H1 (cell line): ENCODE data around the gene H2BK1. TPM values are rescaled to one million over a fixed set of nuclear protein-coding genes. Genes with fewer than 3 reads are reported as not detected.
A peak's percentile ranks its signal among the peaks of the same experiment; 100 is the strongest.

Experiments
- CTCF ChIA-PET: fragments of 300-600 bp; sonication (Branson Sonifier 250); formaldehyde crosslinking; loops from one replicate; lab custom pipeline; 2021; ENCODE audit not compliant: partially characterized antibody; lab: Charles Lee
- POLR2A ChIA-PET: fragments of 300-600 bp; sonication (Branson Sonifier 250); formaldehyde crosslinking; loops from one replicate; lab custom pipeline; 2021; ENCODE audit warnings: inconsistent platforms; ENCODE audit not compliant: partially characterized antibody; lab: Charles Lee
- DNase-seq, 2 experiments: peaks; one replicate each; pipeline versions ENCODE4 v3.0.0 to v3.0.0-alpha.2; 2010 to 2022; ENCODE audit warnings: low spot score in 2 of 2, low read depth in 1 of 2, mixed read lengths in 1 of 2
- FAIRE-seq: peaks from 2 replicates; lab custom pipeline; 2011; peaks lifted over from hg19 to GRCh38; lab: Jason Lieb, UNC
- H2AFZ ChIP-seq: 2 replicates; pipeline ENCODE4 v1.8.1; 2012; ENCODE audit warnings: low read length, inconsistent platforms
- H2AK5ac ChIP-seq: 2 replicates; pipeline ENCODE4 v1.6.1; 2013; ENCODE audit warnings: low read depth, low read length
- H2BK120ac ChIP-seq: replicated peaks from 2 replicates; pipeline ENCODE3; 2013; ENCODE audit warnings: low read depth, low read length, inconsistent platforms
- H2BK12ac ChIP-seq: 2 replicates; pipeline ENCODE4 v1.6.1; 2013; ENCODE audit warnings: low read depth, low read length
- H2BK15ac ChIP-seq: 2 replicates; pipeline ENCODE4 v1.6.1; 2013; ENCODE audit warnings: low read length
- H2BK20ac ChIP-seq: 2 replicates; pipeline ENCODE4 v1.6.1; 2013; ENCODE audit warnings: low read length
- H2BK5ac ChIP-seq: 2 replicates; pipeline ENCODE4 v1.6.1; 2013; ENCODE audit warnings: low read depth, low read length
- H3K14ac ChIP-seq: 2 replicates; pipeline ENCODE4 v1.6.1; 2013; ENCODE audit warnings: inconsistent platforms; ENCODE audit not compliant: insufficient read length
- H3K18ac ChIP-seq: 2 replicates; pipeline ENCODE4 v1.6.1; 2013; ENCODE audit warnings: low read length; ENCODE audit errors: extremely low read depth
- H3K23ac ChIP-seq: 2 replicates; pipeline ENCODE4 v1.6.1; 2013; ENCODE audit warnings: inconsistent platforms; ENCODE audit not compliant: insufficient read length
- H3K23me2 ChIP-seq: 2 replicates; pipeline ENCODE4 v1.6.1; 2013; ENCODE audit warnings: low read depth, low read length
- H3K27ac ChIP-seq: 2 replicates; pipeline ENCODE4 v1.6.1; 2011; ENCODE audit warnings: low read depth, low read length, inconsistent platforms
- H3K27me3 ChIP-seq, 4 experiments: replicated peaks in 1 of 4; 1 replicate in 1 of 4; 2 replicates in 3 of 4; pipeline versions ENCODE4 v1.6.1 to v1.8.1; 2011 to 2013; ENCODE audit warnings: low read length in 3 of 4, mild to moderate bottlenecking in 3 of 4, inconsistent platforms in 2 of 4, mixed read lengths in 2 of 4, moderate library complexity in 1 of 4; ENCODE audit not compliant: control insufficient read depth in 3 of 4, insufficient read depth in 3 of 4; ENCODE audit errors: extremely low read depth in 1 of 4
- H3K36me3 ChIP-seq, 4 experiments: 2 replicates each; pipeline versions ENCODE4 v1.6.1 to v1.8.1; 2011 to 2013; ENCODE audit warnings: mild to moderate bottlenecking in 4 of 4, low read length in 3 of 4, moderate library complexity in 2 of 4, control low read depth in 1 of 4, inconsistent platforms in 1 of 4; ENCODE audit not compliant: insufficient read depth in 4 of 4, control insufficient read depth in 2 of 4
- H3K4ac ChIP-seq: replicated peaks from 2 replicates; pipeline ENCODE3; 2013; ENCODE audit warnings: low read length, low read depth, mixed read lengths, inconsistent platforms; ENCODE audit not compliant: insufficient read length
- H3K4me1 ChIP-seq, 4 experiments: replicated peaks in 1 of 4; 1 replicate in 1 of 4; 2 replicates in 3 of 4; pipeline versions ENCODE4 v1.6.1 to v1.8.1; 2011 to 2013; ENCODE audit warnings: low read length in 3 of 4, inconsistent platforms in 2 of 4, mixed read lengths in 1 of 4; ENCODE audit not compliant: insufficient read depth in 4 of 4, control insufficient read depth in 3 of 4
- H3K4me2 ChIP-seq, 2 experiments: 2 replicates each; pipeline versions ENCODE4 v1.6.1 to v1.8.1; 2011 to 2013; ENCODE audit warnings: low read depth in 2 of 2, low read length in 2 of 2, control low read depth in 1 of 2, inconsistent platforms in 1 of 2, mild to moderate bottlenecking in 1 of 2; ENCODE audit not compliant: insufficient read depth in 1 of 2
- H3K4me3 ChIP-seq, 4 experiments: fragments of 200-600, 300-600 bp in 1 of 4; sonication (generic), shearing (Covaris generic), sonication (Bioruptor Twin) in 1 of 4; 2 replicates each; pipeline versions ENCODE4 v1.5.1 to v1.8.1; 2011 to 2016; ENCODE audit warnings: low read length in 4 of 4, low read depth in 3 of 4, control low read depth in 2 of 4, inconsistent platforms in 2 of 4, mild to moderate bottlenecking in 2 of 4, mixed read lengths in 1 of 4, moderate library complexity in 1 of 4; ENCODE audit not compliant: insufficient read depth in 2 of 4; ENCODE audit errors: extremely low read depth in 1 of 4
- H3K56ac ChIP-seq: replicated peaks from 2 replicates; pipeline ENCODE3; 2013; ENCODE audit warnings: low read depth, mild to moderate bottlenecking, mixed read lengths, low read length, inconsistent platforms; ENCODE audit not compliant: insufficient read length
- H3K79me1 ChIP-seq: 2 replicates; pipeline ENCODE4 v1.6.1; 2013; ENCODE audit warnings: low read depth, low read length, control low read depth
- H3K79me2 ChIP-seq, 2 experiments: 2 replicates each; pipeline versions ENCODE4 v1.6.1 to v1.8.1; 2012 to 2013; ENCODE audit warnings: low read length in 2 of 2, mild to moderate bottlenecking in 2 of 2, inconsistent platforms in 1 of 2; ENCODE audit not compliant: insufficient read depth in 2 of 2, control insufficient read depth in 1 of 2
- H3K9ac ChIP-seq, 4 experiments: replicated peaks in 1 of 4; 1 replicate in 1 of 4; 2 replicates in 3 of 4; pipeline versions ENCODE4 v1.6.1 to v1.8.1; 2011 to 2013; ENCODE audit warnings: low read depth in 3 of 4, low read length in 3 of 4, control low read depth in 2 of 4, mild to moderate bottlenecking in 2 of 4, moderate library complexity in 2 of 4, inconsistent platforms in 1 of 4; ENCODE audit errors: extremely low read depth in 1 of 4
- H3K9me3 ChIP-seq, 2 experiments: 2 replicates each; pipeline versions ENCODE4 v1.6.1 to v1.8.1; 2012 to 2013; ENCODE audit warnings: mild to moderate bottlenecking in 2 of 2, moderate library complexity in 2 of 2, control low read depth in 1 of 2, inconsistent platforms in 1 of 2, low read depth in 1 of 2, low read length in 1 of 2, mixed read lengths in 1 of 2; ENCODE audit not compliant: insufficient read depth in 2 of 2
- H4K20me1 ChIP-seq, 2 experiments: replicated peaks in 1 of 2; 2 replicates each; pipeline versions ENCODE3 to v1.8.1; 2011 to 2013; ENCODE audit warnings: inconsistent platforms in 2 of 2, low read length in 2 of 2, mild to moderate bottlenecking in 1 of 2; ENCODE audit not compliant: insufficient read depth in 2 of 2, control insufficient read depth in 1 of 2
- H4K5ac ChIP-seq: 2 replicates; pipeline ENCODE4 v1.6.1; 2013; ENCODE audit warnings: low read length, low read depth, mixed read lengths, inconsistent platforms; ENCODE audit not compliant: insufficient read length
- H4K8ac ChIP-seq: 2 replicates; pipeline ENCODE4 v1.8.0; 2013; ENCODE audit warnings: mild to moderate bottlenecking, moderate library complexity, low read length, inconsistent platforms; ENCODE audit not compliant: insufficient read depth; ENCODE audit errors: extremely low read depth
- H4K91ac ChIP-seq: replicated peaks from 2 replicates; pipeline ENCODE3; 2013; ENCODE audit warnings: low read length, mixed read lengths, inconsistent platforms; ENCODE audit not compliant: insufficient read length
- ASH2L ChIP-seq: fragments of 200-600, 300-600 bp; sonication (generic); IDR thresholded peaks from one replicate; pipeline ENCODE4 v1.7.1; 2017; ENCODE audit warnings: low read length
- EZH2 ChIP-seq: fragments of 200-600 bp; sonication (generic); IDR thresholded peaks from 2 replicates; pipeline ENCODE4 v1.7.1; 2012; ENCODE audit warnings: low read depth, mild to moderate bottlenecking, moderate library complexity, low read length, inconsistent platforms; ENCODE audit not compliant: severe bottlenecking
- WGBS, 2 experiments: shearing (Covaris generic) in 1 of 2; methylation state at CpG; one replicate each; pipeline versions ENCODE4 v1.1.6 to v1.1.7; 2013 to 2015; ENCODE audit warnings: low lambda C conversion rate in 2 of 2, mixed read lengths in 2 of 2, inconsistent platforms in 1 of 2, low coverage in 1 of 2, missing lambda C conversion rate in 1 of 2; ENCODE audit not compliant: insufficient replicate concordance in 2 of 2, insufficient coverage in 1 of 2, insufficient read length in 1 of 2; ENCODE audit errors: extremely low coverage in 1 of 2, missing lambda C conversion rate in 1 of 2; 5-methylcytosine and 5-hydroxymethylcytosine counted together
- polyA plus RNA-seq, 7 experiments: library from polyadenylated mRNA; depleted of rRNA in 3 of 7; stranded (reverse) in 5 of 7; unstranded in 2 of 7; fragments of >200 nt in 5 of 7; fragments of 200-250 nt in 2 of 7; gene quantifications; 1 replicate in 5 of 7; 2 replicates in 1 of 7; 4 replicates in 1 of 7; pipeline versions ENCODE4 v1.2.1 to v1.2.3, GENCODE V29; 2011 to 2013; ENCODE audit warnings: missing spikeins in 2 of 7, mixed read lengths in 2 of 7
- total RNA-seq: library from RNA; stranded (reverse); fragmentation: NEBNext Ultra II Directional; extraction: Animal tissue kit (Norgen Biotek cat#: 25700); gene quantifications from 2 replicates; pipeline ENCODE4 v1.2.1, GENCODE V29; 2021
- TF ChIP-seq, protein P1 (sequence below): IDR thresholded peaks from 2 replicates; pipeline ENCODE4 v1.6.1; 2012; ENCODE audit warnings: inconsistent platforms
- TF ChIP-seq, protein P2 (sequence below): IDR thresholded peaks from 2 replicates; pipeline ENCODE4 v1.6.1; 2012; ENCODE audit warnings: inconsistent platforms

The H2BK1 gene
- total and polyA plus RNA-seq, 2 of the 8 experiments (the other 6 are each of a cell fraction or from before 2014, with no cell fraction given), result not detected

DNA sequence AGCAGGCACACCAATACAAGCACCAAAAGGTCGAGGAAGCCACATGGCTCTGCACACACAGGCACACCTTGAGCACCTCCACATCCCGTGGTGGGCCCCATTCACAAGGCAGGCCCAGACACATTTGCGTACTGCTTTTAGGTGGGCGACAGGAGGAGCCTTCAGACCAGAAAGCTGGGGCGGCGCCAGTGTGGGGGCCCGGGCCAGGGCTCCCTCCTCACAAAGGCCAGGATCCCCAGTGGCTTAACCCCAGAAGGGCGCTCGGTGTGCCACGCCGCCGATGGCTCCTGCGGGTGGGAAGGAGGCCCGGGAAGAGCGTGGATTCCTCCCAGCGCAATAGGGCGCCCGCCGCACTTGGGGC is 41.0 kb upstream of the H2BK1 start:
- peak in 1 of 2 experiments; percentile 62 for DNase-seq
- H3K4me3 ChIP-seq, result peak overlapping the region; percentile 45 to 81 (median 66)
- CTCF ChIA-PET, result interaction anchor here (0.8 to 3.3 kb wide), 9 partner anchors 8 to 126 kb away, joined by 3 to 14 read pairs (median 4); partner anchors contain the start of gene ABCF2

More for the DNA sequence above, 41.0 kb upstream of the H2BK1 start:
- Histone ChIP-seq H3K4me1 (peaks cover 0 to 49% (median 33%) of the 10 kb centered on the region in 4 experiments; a peak in 6 of 7 replicates), H2BK5ac (no peak overlapping the region; the same call in 1 of the 2 replicates), H3K23me2 (peaks cover 25% of the 10 kb centered on the region), H3K4me2 (peak overlapping the region; percentile 77 to 99), H3K23ac (peak overlapping the region; percentile 71), H2BK12ac (peak overlapping the region; percentile 96; the same call in 1 of the 2 replicates), H4K91ac (peak overlapping the region; percentile 97), H3K56ac (no peak overlapping the region), H3K79me1 (no peaks in the 10 kb centered on the region), H3K14ac (peak overlapping the region; percentile 19), H3K27me3 (peaks cover 16 to 63% (median 53%) of the 10 kb centered on the region in 4 experiments), H3K36me3 (no peaks in the 10 kb centered on the region), H4K8ac (peak overlapping the region; percentile 91), H4K20me1 (peaks cover 1 to 9% of the 10 kb centered on the region in 2 experiments), H3K9ac (peak overlapping the region in 1 of 4 experiments; percentile 62; a peak in 2 of 7 replicates), H2AFZ (no peak overlapping the region), H3K79me2 (no peaks in the 10 kb centered on the region), H3K27ac (no peak overlapping the region), H4K5ac (no peak overlapping the region), H2AK5ac (peak overlapping the region; percentile 93; the same call in 1 of the 2 replicates), H3K9me3 (no peaks in the 10 kb centered on the region), H2BK120ac (no peak overlapping the region), H3K4ac (no peak overlapping the region), H3K18ac (peak overlapping the region; percentile 78), H2BK15ac (peak overlapping the region; percentile 88; the same call in 1 of the 2 replicates), H2BK20ac (peak overlapping the region; percentile 43; the same call in 1 of the 2 replicates)
- no peak for FAIRE-seq
- TF ChIP-seq, protein P1, sequence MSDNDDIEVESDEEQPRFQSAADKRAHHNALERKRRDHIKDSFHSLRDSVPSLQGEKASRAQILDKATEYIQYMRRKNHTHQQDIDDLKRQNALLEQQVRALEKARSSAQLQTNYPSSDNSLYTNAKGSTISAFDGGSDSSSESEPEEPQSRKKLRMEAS, result peak; percentile 88
- TF ChIP-seq EZH2 (peak; percentile 63), ASH2L (no peak)
- TF ChIP-seq, protein P2, sequence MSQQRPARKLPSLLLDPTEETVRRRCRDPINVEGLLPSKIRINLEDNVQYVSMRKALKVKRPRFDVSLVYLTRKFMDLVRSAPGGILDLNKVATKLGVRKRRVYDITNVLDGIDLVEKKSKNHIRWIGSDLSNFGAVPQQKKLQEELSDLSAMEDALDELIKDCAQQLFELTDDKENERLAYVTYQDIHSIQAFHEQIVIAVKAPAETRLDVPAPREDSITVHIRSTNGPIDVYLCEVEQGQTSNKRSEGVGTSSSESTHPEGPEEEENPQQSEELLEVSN, result peak; percentile 65; the same call in 1 of the 2 replicates
- POLR2A ChIA-PET, result interaction anchor here (0.7 to 3.1 kb wide), 4 partner anchors 10 to 26 kb away, joined by 3 to 22 read pairs (median 5); partner anchors contain the start of genes ABCF2 and CHPF2
- WGBS, 2 experiments, result 3% methylated on average over 18 of the region's 19 CpGs; no CpG with 5 or more reads in 1 of the 2 experiments
